Endodermal cell (in vitro differentiated cells): ENCODE results near the gene COL23A1. TPM values are rescaled to one million over a fixed set of nuclear protein-coding genes. Genes with fewer than 3 reads are reported as not detected.

Source experiments
- DNase-seq: peaks from one replicate; pipeline ENCODE4 v3.0.0-alpha.2; 2017
- H3K27ac ChIP-seq: 2 replicates; pipeline ENCODE4 v1.5.1; 2013; ENCODE audit warnings: mild to moderate bottlenecking, low read depth, low read length, moderate library complexity
- H3K27me3 ChIP-seq: 2 replicates; pipeline ENCODE4 v1.6.1; 2013; ENCODE audit warnings: mild to moderate bottlenecking, low read length, moderate library complexity; ENCODE audit not compliant: insufficient read depth, control insufficient read depth, poor library complexity, severe bottlenecking
- H3K36me3 ChIP-seq: 2 replicates; pipeline ENCODE4 v1.7.0; 2013; ENCODE audit warnings: mild to moderate bottlenecking, low read length, moderate library complexity; ENCODE audit not compliant: control insufficient read depth, insufficient read depth
- H3K4me1 ChIP-seq: one replicate; pipeline ENCODE4 v1.7.0; 2013; ENCODE audit warnings: low read length; ENCODE audit not compliant: control insufficient read depth, insufficient read depth
- H3K4me3 ChIP-seq: 2 replicates; pipeline ENCODE4 v1.5.1; 2013; ENCODE audit warnings: mild to moderate bottlenecking, low read length, moderate library complexity
- H3K9ac ChIP-seq: 2 replicates; pipeline ENCODE4 v1.6.1; 2013; ENCODE audit warnings: mild to moderate bottlenecking, low read length, moderate library complexity; ENCODE audit not compliant: poor library complexity, severe bottlenecking; ENCODE audit errors: extremely low read depth
- H3K9me3 ChIP-seq: 2 replicates; pipeline ENCODE4 v1.6.1; 2013; ENCODE audit warnings: mild to moderate bottlenecking, low read length, moderate library complexity; ENCODE audit not compliant: control insufficient read depth
- H3K27ac Mint-ChIP-seq: 2 replicates; pipeline ENCODE4 v1.8.0; 2020; ENCODE audit warnings: mixed read lengths
- H3K27me3 Mint-ChIP-seq: 2 replicates; pipeline ENCODE4 v1.8.0; 2021; ENCODE audit warnings: mild to moderate bottlenecking, mixed read lengths; ENCODE audit not compliant: insufficient read depth
- H3K36me3 Mint-ChIP-seq: 2 replicates; pipeline ENCODE4 v1.8.0; 2020; ENCODE audit warnings: low read depth, mixed read lengths
- H3K4me1 Mint-ChIP-seq: 2 replicates; pipeline ENCODE4 v1.8.0; 2020; ENCODE audit warnings: mixed read lengths
- H3K4me3 Mint-ChIP-seq: 2 replicates; pipeline ENCODE4 v1.8.0; 2020; ENCODE audit warnings: mild to moderate bottlenecking, moderate library complexity, mixed read lengths
- H3K9me3 Mint-ChIP-seq: 2 replicates; pipeline ENCODE4 v1.8.0; 2020; ENCODE audit warnings: mild to moderate bottlenecking, mixed read lengths
- WGBS, 2 experiments: methylation state at CpG; one replicate each; pipeline versions ENCODE4 v1.1.5 to v1.1.7; 2013; ENCODE audit warnings: missing lambda C conversion rate in 2 of 2, mixed read lengths in 1 of 2; ENCODE audit not compliant: insufficient coverage in 1 of 2, insufficient read length in 1 of 2; 5-methylcytosine and 5-hydroxymethylcytosine counted together
- total RNA-seq, 2 donors: library from RNA; stranded (reverse); fragmentation: NEBNext Ultra II Directional in 1 of 2; extraction: Animal tissue kit (Norgen Biotek cat#: 25700) in 1 of 2; gene quantifications; 2 replicates in 1 of 2; 3 replicates in 1 of 2; pipeline ENCODE4 v1.2.1, GENCODE V29; 2021
- TF ChIP-seq, protein P1 (sequence below): fragments of 200-600 bp; sonication (generic); conservative IDR thresholded peaks from 2 replicates; pipeline ENCODE4 v1.5.0; 2021; ENCODE audit warnings: antibody characterized with exemption, mild to moderate bottlenecking

Gene COL23A1
- total RNA-seq, 2 donors from 2014 or later = 50.2 to 71.3 TPM

GRCh38 chr5:178301641-178302040, 288.6 kb downstream of the COL23A1 start:
- Histone ChIP-seq H3K27me3 (no peaks in the 10 kb centered on the region), H3K4me1 (no peaks in the 10 kb centered on the region), H3K9me3 (peaks cover 6% of the 10 kb centered on the region), H3K27ac (no peak overlapping the region), H3K9ac (no peak overlapping the region), H3K4me3 (no peak overlapping the region), H3K36me3 (peaks cover 5% of the 10 kb centered on the region)
- TF ChIP-seq, protein P1, sequence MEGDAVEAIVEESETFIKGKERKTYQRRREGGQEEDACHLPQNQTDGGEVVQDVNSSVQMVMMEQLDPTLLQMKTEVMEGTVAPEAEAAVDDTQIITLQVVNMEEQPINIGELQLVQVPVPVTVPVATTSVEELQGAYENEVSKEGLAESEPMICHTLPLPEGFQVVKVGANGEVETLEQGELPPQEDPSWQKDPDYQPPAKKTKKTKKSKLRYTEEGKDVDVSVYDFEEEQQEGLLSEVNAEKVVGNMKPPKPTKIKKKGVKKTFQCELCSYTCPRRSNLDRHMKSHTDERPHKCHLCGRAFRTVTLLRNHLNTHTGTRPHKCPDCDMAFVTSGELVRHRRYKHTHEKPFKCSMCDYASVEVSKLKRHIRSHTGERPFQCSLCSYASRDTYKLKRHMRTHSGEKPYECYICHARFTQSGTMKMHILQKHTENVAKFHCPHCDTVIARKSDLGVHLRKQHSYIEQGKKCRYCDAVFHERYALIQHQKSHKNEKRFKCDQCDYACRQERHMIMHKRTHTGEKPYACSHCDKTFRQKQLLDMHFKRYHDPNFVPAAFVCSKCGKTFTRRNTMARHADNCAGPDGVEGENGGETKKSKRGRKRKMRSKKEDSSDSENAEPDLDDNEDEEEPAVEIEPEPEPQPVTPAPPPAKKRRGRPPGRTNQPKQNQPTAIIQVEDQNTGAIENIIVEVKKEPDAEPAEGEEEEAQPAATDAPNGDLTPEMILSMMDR = no peak
- Mint-ChIP-seq H3K9me3 (no peaks in the 10 kb centered on the region), H3K27me3 (peaks cover 1% of the 10 kb centered on the region), H3K4me1 (no peaks in the 10 kb centered on the region), H3K36me3 (peaks cover 34% of the 10 kb centered on the region), H3K4me3 (no peak overlapping the region), H3K27ac (no peak overlapping the region)
- 96% methylated on average over 8 to 12 of the region's 15 CpGs for WGBS, 2 experiments
- peak; percentile 28 for DNase-seq

DNA sequence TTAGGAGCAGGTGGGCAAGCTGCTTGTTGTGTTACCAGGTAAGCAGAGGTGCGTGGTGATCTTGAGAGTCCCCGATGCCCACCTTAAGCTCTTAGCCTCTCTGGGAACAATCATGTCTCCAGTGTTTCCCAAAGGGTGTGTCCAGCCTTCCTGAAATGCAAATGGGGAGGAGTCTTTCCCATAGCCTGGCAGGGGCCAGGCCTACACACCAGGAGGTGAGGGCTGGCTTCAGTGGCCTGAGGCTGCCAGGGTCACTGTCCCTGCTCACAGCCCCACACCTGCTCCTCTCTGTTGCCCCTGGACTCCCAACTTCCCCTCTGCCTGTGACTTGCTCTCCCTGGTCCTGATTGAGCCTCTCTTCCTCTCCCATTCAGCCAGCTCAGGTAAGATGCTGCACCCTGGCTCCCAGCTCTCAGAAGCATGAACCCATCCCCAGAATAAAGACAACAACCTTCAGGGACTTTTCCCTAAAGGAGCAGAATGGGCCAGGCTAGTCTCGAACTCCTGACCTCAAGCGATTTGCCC, 291.8 kb downstream of the COL23A1 start:
- no peaks in the 10 kb centered on the region for H3K27me3 ChIP-seq
- H3K27me3 Mint-ChIP-seq = peaks cover 1% of the 10 kb centered on the region
- peak; percentile 38 for DNase-seq
- H3K9ac ChIP-seq = no peak overlapping the region
- TF ChIP-seq, protein P1 = no peak
- peaks cover 39% of the 10 kb centered on the region for H3K36me3 Mint-ChIP-seq
- peak overlapping the region; percentile 40 for H3K27ac Mint-ChIP-seq
- peaks cover 11% of the 10 kb centered on the region for H3K9me3 ChIP-seq
- H3K4me3 ChIP-seq = no peak overlapping the region
- peaks cover 3% of the 10 kb centered on the region for H3K9me3 Mint-ChIP-seq
- H3K4me1 ChIP-seq = no peaks in the 10 kb centered on the region
- peaks cover 2% of the 10 kb centered on the region for H3K4me1 Mint-ChIP-seq
- H3K27ac ChIP-seq = no peak overlapping the region
- no peak overlapping the region for H3K4me3 Mint-ChIP-seq
- peaks cover 5% of the 10 kb centered on the region for H3K36me3 ChIP-seq
- 91 to 100% methylated on average over 2 to 4 of the region's 4 CpGs for WGBS, 2 experiments

GRCh38 chr5:178297751-178298150, 292.4 kb downstream of the COL23A1 start:
- Histone ChIP-seq H3K4me1 (no peaks in the 10 kb centered on the region), H3K27ac (no peak overlapping the region), H3K4me3 (no peak overlapping the region), H3K9ac (no peak overlapping the region), H3K36me3 (peaks cover 5% of the 10 kb centered on the region), H3K27me3 (no peaks in the 10 kb centered on the region), H3K9me3 (peaks cover 11% of the 10 kb centered on the region)
- H3K36me3 Mint-ChIP-seq = peaks cover 35% of the 10 kb centered on the region
- WGBS, 2 experiments = 71 to 81% methylated on average over 7 to 8 of the region's 8 CpGs
- TF ChIP-seq, protein P1 = no peak
- H3K9me3 Mint-ChIP-seq = peaks cover 3% of the 10 kb centered on the region
- H3K4me3 Mint-ChIP-seq = no peak overlapping the region
- peak; percentile 33 for DNase-seq
- peaks cover 3% of the 10 kb centered on the region for H3K27me3 Mint-ChIP-seq
- H3K27ac Mint-ChIP-seq = no peak overlapping the region
- H3K4me1 Mint-ChIP-seq = peaks cover 2% of the 10 kb centered on the region
